ENCODE data around the gene ADAM20.
"Not testable (repeated sequence)": the region's sequence is repeated elsewhere in the genome, so short reads cannot be mapped to it uniquely, and the experiment has no call there.

The ADAM20 gene

DNA sequence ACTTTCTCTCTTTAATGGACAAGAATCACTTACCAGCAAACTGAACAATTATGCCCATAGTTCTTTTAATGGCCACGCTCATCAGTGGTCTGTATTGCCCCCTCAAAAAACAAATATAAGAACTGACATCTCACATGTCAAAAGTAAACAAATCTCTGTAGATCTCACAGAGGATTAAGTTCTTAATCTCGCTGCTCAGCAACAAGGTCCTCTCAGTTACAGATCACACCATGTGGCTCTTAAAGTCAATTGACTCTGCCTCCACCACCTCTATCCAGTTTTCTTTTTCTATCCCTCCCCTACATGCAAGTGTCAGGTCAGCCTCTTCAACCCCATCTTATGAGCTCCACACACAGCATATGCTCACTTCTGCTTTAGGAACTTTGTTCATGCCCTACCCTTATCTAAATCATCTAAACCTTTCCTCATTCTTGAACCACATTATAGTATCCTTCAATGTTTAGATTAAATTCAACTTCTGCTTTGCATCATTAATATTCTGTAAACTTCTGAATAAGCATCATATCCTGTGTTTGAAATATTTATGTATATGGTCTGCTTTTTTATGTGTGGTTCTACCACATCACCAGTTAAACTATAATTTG, 7.2 kb downstream of the ADAM20 start:
- H3K27me3 ChIP-seq (ENCODE audit: control insufficient read depth, insufficient read depth, low read length), result no peaks in the 10 kb centered on the region
- H3K9ac ChIP-seq (ENCODE audit: low read length), result no peak overlapping the region
- H3K4me1 ChIP-seq (ENCODE audit: control insufficient read depth, low read depth, low read length), result no peaks in the 10 kb centered on the region

DNA sequence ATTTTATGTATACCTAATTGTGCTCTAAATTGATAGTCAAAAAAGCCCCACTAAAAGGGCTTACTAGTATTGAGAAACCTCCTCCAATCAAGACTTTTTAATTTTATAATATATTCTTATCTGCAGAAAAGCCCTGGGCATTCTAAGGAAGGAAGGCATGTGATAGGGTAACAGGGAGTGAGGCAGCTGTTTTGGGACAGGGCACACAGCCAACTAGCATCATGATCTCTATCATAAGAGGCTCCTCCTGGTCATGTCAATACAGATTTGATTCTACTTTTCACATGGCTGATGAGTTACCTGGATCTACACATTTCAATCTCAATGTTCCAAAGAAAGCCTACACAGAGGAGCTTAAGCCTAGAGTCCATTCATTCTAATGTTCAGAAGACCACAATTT, 9.1 kb downstream of the ADAM20 start:
- H3K4me3 ChIP-seq (ENCODE audit: low read length), result no peak overlapping the region

More for the DNA sequence above, 7.2 kb downstream of the ADAM20 start:
- Histone ChIP-seq H3K4me3 (ENCODE audit: low read length) (no peak overlapping the region), H3K36me3 (ENCODE audit: control insufficient read depth, low read depth, low read length) (no peaks in the 10 kb centered on the region), H3K9me3 (ENCODE audit: control insufficient read depth, low read depth, low read length) (no peaks in the 10 kb centered on the region), H3K27ac (ENCODE audit: low read length) (no peak overlapping the region)

DNA sequence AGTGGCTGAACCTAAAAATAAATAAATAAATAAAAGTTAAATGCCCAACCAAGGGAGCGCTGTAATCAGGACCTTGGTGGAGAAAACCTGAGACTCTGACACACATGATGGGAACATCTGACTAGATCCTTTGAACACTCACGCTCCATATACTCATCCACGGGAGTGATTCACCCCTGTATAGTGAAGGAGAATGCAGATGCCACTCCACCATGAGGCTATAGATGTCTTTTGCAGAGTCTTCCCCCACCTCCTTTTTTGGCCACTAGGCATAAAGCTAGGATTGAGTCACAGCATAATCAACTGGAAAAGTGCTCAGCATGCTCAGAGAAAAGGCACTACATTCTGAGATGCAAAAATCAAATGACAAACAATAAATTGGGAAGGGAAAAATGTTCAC, 19.0 kb downstream of the ADAM20 start:
- Histone ChIP-seq H3K4me3 (ENCODE audit: low read length) (no peak overlapping the region), H3K27ac (ENCODE audit: low read length) (no peak overlapping the region), H3K9ac (ENCODE audit: low read length) (no peak overlapping the region), H3K27me3 (ENCODE audit: control insufficient read depth, insufficient read depth, low read length) (no peaks in the 10 kb centered on the region), H3K4me1 (ENCODE audit: control insufficient read depth, low read depth, low read length) (no peaks in the 10 kb centered on the region), H3K9me3 (ENCODE audit: control insufficient read depth, low read depth, low read length) (peaks cover 6% of the 10 kb centered on the region), H3K36me3 (ENCODE audit: control insufficient read depth, low read depth, low read length) (no peaks in the 10 kb centered on the region)

More for the DNA sequence above, 9.1 kb downstream of the ADAM20 start:
- Histone ChIP-seq H3K27ac (ENCODE audit: low read length) (no peak overlapping the region), H3K36me3 (ENCODE audit: control insufficient read depth, low read depth, low read length) (no peaks in the 10 kb centered on the region), H3K9me3 (ENCODE audit: control insufficient read depth, low read depth, low read length) (peaks cover 2% of the 10 kb centered on the region), H3K27me3 (ENCODE audit: control insufficient read depth, insufficient read depth, low read length) (no peaks in the 10 kb centered on the region), H3K9ac (ENCODE audit: low read length) (no peak overlapping the region), H3K4me1 (ENCODE audit: control insufficient read depth, low read depth, low read length) (no peaks in the 10 kb centered on the region)

DNA sequence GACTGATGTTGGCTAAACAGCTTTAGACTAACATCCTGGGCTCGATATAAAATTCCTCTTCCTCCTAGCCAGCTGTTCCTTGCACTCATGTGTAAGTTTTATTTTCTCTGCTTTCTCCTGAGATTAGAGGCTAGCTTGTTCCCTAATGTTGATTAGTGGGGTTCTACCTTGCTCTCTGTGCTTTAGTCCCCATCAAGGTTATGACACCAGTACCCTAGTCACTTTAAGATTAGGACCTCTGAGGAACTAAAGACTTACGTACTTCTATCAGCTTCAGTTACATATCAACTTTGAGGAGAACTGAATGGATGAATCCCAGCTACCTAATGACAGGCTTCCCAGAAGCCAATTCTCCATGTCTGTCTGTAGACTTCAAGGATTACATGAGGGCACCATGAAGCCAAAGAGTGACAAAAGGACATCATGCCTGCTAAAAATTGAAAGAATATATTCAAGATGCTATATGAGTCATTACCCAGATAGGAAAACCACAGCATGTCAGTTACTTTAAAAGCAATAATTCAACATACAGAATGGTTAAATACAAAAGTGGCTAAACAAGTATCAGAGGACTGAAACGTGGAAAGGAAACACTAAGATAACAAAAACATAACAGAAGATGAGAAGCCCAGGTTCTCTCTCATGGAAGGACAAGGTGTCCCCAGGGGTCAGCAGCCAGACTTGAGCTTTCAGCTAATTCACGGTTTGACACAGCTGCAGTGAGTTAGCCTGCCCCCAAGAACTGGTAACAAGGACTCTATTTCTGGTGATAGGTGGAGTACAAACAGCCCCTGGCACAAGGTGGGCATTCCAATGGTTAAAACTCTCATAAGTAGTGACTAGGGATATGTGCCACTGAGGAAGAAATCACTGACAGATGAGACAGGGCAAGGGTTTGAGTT, 20.4 kb downstream of the ADAM20 start:
- Histone ChIP-seq H3K9me3 (ENCODE audit: control insufficient read depth, low read depth, low read length) (no peaks in the 10 kb centered on the region), H3K4me3 (ENCODE audit: low read length) (no peak overlapping the region), H3K27ac (ENCODE audit: low read length) (no peak overlapping the region), H3K4me1 (ENCODE audit: control insufficient read depth, low read depth, low read length) (no peaks in the 10 kb centered on the region), H3K9ac (ENCODE audit: low read length) (no peak overlapping the region), H3K36me3 (ENCODE audit: control insufficient read depth, low read depth, low read length) (no peaks in the 10 kb centered on the region), H3K27me3 (ENCODE audit: control insufficient read depth, insufficient read depth, low read length) (no peaks in the 10 kb centered on the region)

DNA sequence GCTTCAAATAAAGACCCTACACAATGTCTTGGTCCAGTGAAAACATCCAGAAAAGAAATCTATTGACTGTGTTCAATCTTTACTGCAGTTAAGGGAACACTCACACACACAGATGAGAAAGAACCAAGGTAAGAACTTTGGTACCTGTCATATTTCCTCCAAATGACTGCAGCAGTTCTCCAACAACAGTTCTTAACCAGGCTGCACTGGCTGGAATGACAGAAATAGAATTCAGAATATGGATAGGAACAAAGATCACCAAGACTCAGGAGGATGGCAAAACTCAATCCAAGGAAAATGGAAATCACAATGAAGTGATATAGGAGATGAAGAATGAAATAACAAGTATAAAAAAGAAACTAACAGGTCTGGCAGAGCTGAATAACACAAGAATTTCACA, 36.6 kb downstream of the ADAM20 start:
- Histone ChIP-seq H3K36me3 (ENCODE audit: control insufficient read depth, low read depth, low read length) (no peaks in the 10 kb centered on the region), H3K27me3 (ENCODE audit: control insufficient read depth, insufficient read depth, low read length) (no peaks in the 10 kb centered on the region), H3K9me3 (ENCODE audit: control insufficient read depth, low read depth, low read length) (no peaks in the 10 kb centered on the region), H3K4me3 (ENCODE audit: low read length) (no peak overlapping the region), H3K4me1 (ENCODE audit: control insufficient read depth, low read depth, low read length) (no peaks in the 10 kb centered on the region), H3K9ac (ENCODE audit: low read length) (no peak overlapping the region), H3K27ac (ENCODE audit: low read length) (no peak overlapping the region)

DNA sequence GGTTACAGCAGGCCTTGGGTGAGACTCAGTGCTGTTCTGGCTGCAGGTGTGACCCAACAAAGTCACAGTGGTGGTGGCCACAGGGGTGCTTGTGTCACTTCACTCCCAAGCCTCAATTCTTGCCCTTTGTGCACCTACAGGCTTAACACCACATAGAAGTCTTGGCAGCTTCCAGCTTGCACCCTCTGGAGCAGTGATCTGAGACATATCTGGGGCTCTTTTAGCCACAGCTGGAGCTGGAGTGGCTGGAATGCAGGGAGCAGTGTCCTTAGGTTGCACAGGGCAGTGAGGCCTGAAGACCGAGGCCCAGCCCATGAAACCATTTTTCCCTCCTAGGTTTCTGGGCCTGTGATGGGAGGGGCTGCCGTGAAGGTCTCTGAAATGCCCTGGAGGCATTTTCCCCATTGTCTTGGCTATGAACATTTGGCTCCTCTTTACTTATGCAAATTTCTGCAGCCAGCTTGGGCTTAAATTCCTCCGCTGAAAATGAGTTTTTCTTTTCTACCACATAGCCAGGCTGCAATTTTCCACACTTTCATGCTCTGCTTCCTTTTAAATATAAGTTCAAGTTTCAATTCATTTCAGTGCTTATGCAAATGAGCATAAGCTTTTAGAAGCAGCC, 45.1 kb downstream of the ADAM20 start:
- no peaks in the 10 kb centered on the region for H3K27me3 ChIP-seq (ENCODE audit: control insufficient read depth, insufficient read depth, low read length)
- H3K27ac ChIP-seq (ENCODE audit: low read length), result no peak overlapping the region
- peaks cover 34% of the 10 kb centered on the region for H3K9me3 ChIP-seq (ENCODE audit: control insufficient read depth, low read depth, low read length)
- no peaks in the 10 kb centered on the region for H3K4me1 ChIP-seq (ENCODE audit: control insufficient read depth, low read depth, low read length)
- H3K36me3 ChIP-seq (ENCODE audit: control insufficient read depth, low read depth, low read length), result no peaks in the 10 kb centered on the region
- H3K9ac ChIP-seq (ENCODE audit: low read length), result no peak overlapping the region
- H3K4me3 ChIP-seq (ENCODE audit: low read length), result no peak overlapping the region

DNA sequence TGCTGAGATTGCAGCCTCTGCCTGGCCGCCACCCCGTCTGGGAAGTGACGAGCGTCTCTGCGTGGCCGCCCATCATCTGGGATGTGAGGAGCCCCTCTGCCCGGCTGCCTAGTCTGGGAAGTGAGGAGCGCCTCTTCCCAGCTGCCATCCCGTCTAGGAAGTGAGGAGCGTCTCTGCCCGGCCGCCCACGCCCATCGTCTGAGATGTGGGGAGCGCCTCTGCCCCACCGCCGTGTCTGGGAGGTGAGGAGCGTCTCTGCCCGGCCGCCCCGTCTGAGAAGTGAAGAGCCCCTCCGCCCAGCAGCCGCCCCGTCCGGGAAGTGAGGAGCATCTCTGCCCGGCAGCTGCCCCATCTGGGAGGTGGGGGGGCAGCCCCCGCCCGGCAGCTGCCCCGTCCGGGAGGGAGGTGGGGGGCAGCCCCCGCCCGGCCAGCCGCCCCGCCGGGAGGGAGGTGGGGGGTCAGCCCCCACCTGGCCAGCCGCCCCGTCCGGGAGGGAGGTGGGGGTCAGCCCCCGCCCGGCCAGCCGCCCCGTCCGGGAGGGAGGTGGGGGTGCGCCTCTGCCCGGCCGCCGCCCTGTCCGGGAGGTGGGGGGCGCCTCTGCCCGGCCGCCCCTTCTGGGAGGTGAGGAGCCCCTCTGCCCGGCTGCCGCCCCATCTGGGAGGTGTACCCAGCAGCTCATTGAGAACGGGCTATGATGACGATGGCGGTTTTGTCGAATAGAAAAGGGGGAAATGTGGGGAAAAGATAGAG, 57.3 kb downstream of the ADAM20 start:
- H3K9me3 ChIP-seq (ENCODE audit: control insufficient read depth, low read depth, low read length); H3K4me3 ChIP-seq (ENCODE audit: low read length); H3K27me3 ChIP-seq (ENCODE audit: control insufficient read depth, insufficient read depth, low read length); H3K4me1 ChIP-seq (ENCODE audit: control insufficient read depth, low read depth, low read length); H3K27ac ChIP-seq (ENCODE audit: low read length); H3K36me3 ChIP-seq (ENCODE audit: control insufficient read depth, low read depth, low read length); H3K9ac ChIP-seq (ENCODE audit: low read length): not testable (repeated sequence)

DNA sequence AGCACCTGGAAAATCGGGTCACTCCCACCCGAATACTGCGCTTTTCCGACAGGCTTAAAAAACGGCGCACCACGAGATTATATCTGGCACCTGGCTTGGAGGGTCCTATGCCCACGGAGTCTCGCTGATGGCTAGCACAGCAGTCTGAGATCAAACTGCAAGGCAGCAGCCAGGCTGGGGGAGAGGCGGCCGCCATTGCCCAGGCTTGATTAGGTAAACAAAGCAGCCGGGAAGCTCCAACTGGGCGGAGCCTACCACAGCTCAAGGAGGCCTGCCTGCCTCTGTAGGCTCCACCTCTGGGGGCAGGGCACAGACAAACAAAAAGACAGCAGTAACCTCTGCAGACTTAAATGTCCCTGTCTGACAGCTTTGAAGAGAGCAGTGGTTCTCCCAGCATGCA, 59.3 kb downstream of the ADAM20 start:
- not testable (repeated sequence) for H3K27ac ChIP-seq (ENCODE audit: low read length); H3K9ac ChIP-seq (ENCODE audit: low read length); H3K9me3 ChIP-seq (ENCODE audit: control insufficient read depth, low read depth, low read length); H3K27me3 ChIP-seq (ENCODE audit: control insufficient read depth, insufficient read depth, low read length); H3K4me3 ChIP-seq (ENCODE audit: low read length); H3K36me3 ChIP-seq (ENCODE audit: control insufficient read depth, low read depth, low read length)
- H3K4me1 ChIP-seq (ENCODE audit: control insufficient read depth, low read depth, low read length), result peaks cover 17% of the 10 kb centered on the region

DNA sequence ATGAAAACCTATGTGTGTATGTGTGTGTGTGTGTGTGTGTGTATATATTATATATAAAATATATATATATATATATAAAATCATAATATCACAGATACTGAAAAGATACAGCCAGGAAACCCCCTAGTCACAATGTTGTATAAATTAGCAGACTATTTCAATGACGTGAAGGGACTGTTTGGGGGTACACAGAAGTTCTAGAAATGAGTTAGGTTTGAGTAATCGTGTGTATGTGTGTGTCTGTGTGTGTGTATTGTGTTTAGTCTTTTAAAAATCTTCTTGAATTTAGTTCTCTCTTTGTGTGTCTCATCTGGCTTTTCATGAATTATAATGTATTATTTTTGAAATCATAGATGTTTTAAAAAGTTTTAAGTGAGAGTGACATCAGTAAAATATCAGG, 61.0 kb downstream of the ADAM20 start:
- H3K9me3 ChIP-seq (ENCODE audit: control insufficient read depth, low read depth, low read length), result no peaks in the 10 kb centered on the region
- no peaks in the 10 kb centered on the region for H3K36me3 ChIP-seq (ENCODE audit: control insufficient read depth, low read depth, low read length)
- H3K27me3 ChIP-seq (ENCODE audit: control insufficient read depth, insufficient read depth, low read length), result no peaks in the 10 kb centered on the region
- H3K9ac ChIP-seq (ENCODE audit: low read length), result no peak overlapping the region
- H3K4me3 ChIP-seq (ENCODE audit: low read length), result no peak overlapping the region
- peaks cover 20% of the 10 kb centered on the region for H3K4me1 ChIP-seq (ENCODE audit: control insufficient read depth, low read depth, low read length)
- no peak overlapping the region for H3K27ac ChIP-seq (ENCODE audit: low read length)

All from iPS-18a (cell line).